NCI-H1436 treated with DMSO at 0.1 percent for 48 hours (cell line): Measurements from ENCODE around the gene SHFL.

Experiments used
- DNase-seq: peaks from one replicate; lab custom pipeline; 2025; lab: John Stamatoyannopoulos, UW

SHFL gene

DNA sequence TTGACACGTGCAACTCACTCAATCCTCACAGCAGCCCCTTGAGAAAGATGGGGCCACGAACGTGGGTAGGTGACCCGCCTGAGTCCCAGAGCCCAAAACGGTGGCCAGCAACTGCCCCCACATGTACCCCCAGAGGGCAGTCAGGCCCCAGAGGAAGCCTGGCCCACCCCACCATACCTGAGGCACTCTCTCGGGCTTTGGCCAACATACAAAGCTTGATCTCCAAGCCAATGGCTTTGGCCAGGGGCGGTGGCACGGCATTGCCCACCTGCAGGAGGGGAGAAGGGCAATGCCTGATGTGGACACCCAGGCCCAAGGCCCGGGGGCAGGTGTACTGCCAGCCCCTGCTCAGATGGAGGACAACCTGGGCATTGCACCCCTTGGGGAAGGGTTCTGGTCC is 47.9 kb downstream of the SHFL start:
- no peak for DNase-seq

DNA sequence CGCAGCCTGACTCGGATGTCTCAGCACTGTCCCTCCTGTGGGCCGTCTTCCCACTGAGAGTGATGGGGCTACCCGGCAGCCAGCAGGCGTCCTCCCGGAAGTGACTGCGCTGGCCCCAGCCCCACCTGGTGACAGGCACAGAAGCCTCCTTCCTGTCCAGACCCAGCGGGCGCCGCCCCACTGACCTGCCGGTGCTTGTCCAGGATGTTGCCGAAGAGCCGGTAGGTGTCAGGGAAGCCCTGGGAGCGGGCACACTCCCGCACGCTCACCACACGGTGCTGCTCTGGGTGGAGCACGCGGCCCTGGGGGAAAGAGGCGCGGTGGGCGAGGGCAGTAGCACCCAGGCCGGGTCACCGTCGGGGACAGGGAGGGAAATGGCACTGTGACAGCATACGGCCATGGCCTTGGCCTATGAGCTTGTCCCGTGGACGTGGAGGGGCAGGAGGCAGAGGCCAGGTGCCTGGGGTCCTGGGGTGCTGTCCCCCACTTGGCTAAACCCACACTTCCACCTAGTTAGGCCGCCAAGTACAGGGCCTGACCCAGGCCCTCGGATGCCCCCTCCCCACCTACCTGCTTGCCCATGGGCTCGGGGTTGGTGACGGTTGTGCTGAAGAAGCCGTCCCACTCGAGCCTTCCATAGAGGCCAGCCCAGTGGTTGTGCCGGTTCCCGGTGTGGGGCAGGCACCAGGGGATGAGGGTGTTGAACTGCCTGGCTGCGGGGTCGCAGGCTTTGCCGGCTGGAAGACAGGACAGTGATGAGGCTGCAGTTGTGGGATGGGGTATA is 49.6 kb downstream of the SHFL start:
- no peak for DNase-seq

DNA sequence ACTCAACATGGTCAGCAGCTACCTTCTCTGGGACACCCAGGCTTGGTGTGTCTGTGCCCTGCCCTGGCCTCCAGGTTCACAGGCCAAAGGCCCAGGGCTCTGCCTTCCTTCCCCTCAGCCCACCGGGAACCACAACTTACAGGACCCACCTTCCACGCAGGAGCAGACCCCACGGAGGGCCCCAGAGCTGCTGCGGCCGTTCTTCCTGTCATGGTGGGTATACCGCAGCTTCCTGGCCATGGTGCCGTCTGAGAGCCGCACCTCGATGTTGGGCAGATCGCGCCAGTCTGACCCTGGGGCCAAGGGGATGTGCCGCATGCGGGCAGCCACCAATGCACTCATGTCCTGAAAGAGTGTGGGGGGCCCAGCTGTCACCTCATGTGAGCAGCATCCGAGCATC is 50.8 kb downstream of the SHFL start:
- DNase-seq = no peak

DNA sequence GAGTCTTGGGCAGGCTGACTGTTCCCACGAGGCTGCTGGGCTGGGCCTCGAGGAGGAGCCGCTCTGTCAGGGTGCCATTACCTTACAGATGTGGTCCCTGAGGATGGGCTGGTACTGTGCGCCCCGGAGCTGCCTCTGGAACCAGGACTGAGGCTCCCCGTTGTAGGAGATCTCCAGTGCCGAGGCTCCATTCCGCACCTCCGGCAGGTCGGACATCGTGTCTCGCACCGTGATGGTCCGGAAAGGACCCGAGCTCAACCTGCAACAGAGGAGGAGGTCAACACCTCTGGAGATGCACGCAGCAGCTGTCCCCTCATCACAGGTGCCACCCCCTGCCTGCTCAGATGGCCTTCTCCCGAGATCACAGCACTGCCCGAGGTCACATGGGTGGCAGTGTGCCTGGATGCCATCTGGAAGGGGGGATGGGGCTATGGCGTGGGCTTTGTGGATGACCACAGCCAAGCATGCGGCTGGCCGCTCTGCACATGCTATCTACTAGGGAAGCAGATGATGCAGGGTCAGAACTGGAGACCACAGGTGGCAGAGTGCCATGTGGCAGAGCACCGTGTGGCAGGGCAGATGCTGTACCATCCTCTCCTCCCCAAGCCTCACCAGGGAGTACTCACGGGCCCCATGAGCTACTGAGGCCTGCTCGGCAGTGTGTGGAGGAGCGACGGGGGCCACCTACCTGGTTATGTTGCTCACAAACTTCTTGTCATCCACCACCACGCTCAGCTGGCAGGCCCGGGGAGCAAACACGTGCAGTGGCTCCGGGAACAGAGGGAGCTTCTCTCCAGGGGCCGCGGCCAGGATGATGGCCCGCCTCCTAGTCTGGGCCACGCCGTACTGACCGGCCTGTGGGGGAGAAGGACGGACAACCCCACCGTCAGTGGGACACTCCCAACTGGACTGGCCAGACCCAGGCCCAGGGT is 51.9 kb downstream of the SHFL start:
- no peak for DNase-seq

DNA sequence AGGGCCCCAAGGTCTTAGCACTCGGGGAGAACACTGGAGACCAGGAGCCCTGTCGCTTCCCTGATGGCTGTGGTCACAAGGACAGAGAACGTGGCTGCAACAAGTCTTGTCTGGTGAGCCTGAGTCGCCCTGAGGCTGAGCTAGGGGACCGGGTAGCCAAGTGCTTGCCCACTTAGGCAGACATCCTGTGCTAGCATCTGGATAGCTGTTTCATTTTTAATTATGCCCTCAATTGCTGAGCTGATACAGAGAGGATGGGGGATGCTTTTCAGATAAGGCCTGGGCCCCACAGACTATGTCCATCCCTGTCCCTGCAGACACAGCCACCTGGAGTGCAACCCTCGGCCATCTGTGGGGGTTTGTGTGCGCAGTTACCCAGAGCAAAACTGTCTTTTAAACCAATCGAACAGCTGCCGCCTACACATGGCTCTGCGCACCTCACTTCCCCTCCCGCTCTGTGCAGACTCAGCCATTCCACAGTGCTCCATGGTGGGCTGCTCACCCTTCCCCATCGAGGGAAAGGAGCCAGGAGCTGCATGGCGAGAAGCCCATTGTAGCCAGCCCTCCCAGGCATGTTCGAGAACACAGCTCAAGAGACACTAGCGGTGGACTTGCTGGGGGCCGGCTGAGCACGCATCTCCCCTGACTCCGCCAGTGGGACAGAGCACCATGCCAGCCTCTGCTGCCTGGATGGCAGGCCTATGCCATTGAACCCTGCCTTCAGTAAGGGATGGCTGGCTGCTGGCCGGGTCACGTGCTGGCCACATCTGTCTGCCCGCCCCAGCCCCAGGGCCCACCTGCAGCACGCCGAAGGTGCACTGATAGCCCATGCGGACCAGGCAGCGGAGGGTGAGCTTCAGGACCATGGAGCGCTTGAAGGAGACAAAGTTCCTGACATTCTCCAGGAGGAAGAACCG is 53.0 kb downstream of the SHFL start:
- no peak for DNase-seq

DNA sequence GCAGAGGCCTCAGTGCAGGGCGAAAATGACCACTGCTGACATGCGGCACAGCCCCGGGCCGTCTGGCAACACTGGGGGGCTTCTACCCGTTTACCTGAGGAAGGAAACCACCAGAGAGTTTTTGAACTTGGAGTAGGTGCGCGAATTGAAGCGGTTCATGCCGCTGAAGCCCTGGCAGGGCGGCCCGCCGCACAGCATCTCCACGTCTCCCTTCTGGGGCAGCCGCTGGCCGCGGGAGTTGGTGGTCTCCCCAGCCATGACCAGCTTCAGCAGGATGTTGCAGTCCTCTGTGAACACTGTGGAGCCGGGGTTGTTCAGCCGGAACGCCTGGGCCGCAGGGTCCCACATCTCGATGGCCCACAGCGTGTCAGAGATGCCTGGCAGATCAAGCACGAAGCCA is 53.8 kb downstream of the SHFL start:
- no peak for DNase-seq

DNA sequence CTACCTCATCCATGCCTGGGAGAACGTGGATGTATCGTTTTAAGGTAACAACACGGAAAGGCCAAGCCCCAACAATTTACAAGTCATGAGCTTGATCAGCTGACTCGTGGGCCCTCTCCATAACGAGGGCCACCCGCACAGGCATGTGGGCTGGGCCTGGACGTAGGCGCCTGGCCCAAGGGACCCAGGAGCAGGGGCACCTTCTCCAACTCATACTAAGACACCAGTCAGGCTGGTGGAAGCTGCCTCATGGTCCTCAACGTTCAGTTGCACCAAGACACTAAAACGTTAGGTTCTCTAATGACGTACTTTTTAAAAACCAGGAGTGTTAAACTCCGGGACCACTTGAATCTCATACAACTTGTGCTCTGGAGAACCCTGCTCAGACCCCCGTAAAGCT is 55.4 kb downstream of the SHFL start:
- DNase-seq = no peak

DNA sequence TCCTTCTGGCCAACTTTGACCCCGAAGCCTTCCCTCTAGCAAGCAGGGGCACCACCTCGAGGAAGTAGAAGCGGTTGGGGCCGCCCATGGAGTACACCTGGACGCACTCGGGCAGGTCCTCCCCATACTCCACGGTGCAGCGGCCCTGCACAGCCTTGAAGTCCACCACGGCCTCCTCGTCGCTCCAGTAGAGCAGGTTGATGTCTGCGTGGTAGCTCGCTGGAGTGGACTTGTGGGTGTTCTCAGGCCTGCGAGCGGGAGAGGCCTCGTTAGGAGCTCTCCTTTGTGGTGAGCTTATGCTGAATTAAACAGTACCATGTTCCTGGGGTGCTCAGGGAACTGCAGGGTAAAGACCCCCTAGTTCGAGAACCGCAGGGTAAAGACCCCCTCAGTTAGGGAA is 55.9 kb downstream of the SHFL start:
- DNase-seq = no peak
